GM18502 (cell line): ENCODE results near the gene SLC40A1.

Experiments used
- ATAC-seq: cut with Tn5 transposase; IDR thresholded peaks from one replicate; pipeline ENCODE4 v1.9.1; 2021; ENCODE audit warnings: mild to moderate bottlenecking; ENCODE audit not compliant: unreplicated experiment, poor library complexity

Gene SLC40A1

DNA sequence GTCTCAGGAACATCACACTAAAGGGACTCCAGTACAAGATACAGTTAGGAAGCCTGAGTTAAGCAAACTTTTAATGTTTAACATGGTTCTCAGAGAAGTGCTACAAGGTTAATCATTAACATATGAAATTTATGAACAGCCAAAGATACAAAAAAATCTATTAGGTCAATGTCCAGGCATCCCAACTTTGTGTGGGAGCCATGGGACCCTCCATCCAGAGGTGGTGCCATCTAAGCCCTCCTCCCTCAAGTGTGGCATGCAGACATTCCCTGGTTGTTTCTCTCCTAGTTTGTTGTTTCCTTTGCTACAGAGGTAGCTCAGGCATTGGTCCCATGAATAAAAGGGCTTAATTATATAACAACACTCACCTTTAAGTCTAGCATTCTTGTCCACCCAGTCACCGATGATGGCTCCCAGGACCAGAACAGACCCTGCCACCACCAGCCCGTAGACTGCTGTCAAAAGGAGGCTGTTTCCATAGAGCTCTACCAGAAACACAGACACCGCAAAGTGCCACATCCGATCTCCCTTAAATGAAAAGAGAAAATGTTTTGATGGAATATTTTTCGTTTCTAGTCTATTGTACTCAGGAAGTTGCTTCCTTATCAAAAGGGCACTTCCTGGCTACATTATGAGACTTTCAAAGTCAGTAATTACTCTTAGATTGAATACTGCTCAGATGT, 5.7 kb downstream of the SLC40A1 start:
- no peak for ATAC-seq

GRCh38 chr2:189570570-189571031, 10.0 kb downstream of the SLC40A1 start:
- no peak for ATAC-seq

- peak; percentile 53 for ATAC-seq
Observed at GRCh38 chr2:189569295-189569910, 11.2 kb downstream of the SLC40A1 start.

DNA sequence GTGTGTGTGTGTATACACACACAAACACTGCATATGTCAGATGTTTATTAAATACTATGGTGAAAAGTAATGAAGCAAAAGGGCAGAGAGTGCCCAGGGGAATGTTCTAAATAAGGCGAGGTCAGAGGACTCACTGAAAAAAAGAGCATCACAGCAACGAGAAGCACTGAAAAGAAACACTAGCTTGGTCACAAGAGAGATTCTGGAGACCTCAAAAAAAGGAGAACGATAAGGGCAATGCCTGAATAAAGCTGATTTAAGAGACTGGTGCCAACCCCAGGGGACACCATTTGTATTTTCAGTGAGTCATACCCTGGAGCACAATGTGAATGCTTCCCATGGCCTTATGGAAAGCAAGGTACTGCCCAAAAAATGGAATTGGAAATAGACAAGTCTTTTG, 14.5 kb downstream of the SLC40A1 start:
- ATAC-seq: no peak

GRCh38 chr2:189561371-189562038, 19.1 kb downstream of the SLC40A1 start:
- ATAC-seq: no peak

- ATAC-seq: no peak
Observed at GRCh38 chr2:189560273-189560586, 20.4 kb downstream of the SLC40A1 start.

DNA sequence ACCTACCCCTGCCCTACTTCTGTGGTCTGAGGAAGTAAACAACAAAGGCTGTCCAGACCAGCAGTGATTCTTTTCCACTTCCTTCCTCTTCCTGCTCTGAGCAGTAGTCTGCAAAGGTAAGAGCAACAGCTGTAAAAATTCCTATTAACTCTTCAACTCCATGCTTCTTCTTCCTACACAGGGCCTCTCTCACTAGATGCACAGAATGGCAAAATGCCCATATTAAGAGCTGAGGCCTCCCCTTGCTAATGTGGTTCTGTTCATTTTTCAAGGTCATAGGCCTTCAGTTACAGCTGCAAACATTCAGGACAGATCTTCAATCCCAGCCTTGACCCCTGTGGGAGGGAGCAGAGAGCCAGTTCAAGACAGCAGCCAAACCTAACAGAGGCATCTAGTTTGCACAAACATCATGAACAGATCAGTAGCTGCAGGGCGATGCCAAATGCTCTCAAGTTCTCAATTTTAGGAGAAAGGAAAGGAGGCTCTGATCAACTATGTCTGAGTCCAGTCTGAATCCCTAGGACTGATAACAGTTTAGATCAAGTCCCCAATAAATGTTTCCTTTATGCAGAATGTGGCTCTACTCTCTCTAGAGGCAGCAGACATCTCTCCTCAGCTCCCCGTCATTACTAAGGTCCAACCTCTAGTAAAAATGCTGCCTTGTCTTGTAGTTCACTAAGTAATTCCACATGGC, 20.9 kb downstream of the SLC40A1 start:
- ATAC-seq: no peak

DNA sequence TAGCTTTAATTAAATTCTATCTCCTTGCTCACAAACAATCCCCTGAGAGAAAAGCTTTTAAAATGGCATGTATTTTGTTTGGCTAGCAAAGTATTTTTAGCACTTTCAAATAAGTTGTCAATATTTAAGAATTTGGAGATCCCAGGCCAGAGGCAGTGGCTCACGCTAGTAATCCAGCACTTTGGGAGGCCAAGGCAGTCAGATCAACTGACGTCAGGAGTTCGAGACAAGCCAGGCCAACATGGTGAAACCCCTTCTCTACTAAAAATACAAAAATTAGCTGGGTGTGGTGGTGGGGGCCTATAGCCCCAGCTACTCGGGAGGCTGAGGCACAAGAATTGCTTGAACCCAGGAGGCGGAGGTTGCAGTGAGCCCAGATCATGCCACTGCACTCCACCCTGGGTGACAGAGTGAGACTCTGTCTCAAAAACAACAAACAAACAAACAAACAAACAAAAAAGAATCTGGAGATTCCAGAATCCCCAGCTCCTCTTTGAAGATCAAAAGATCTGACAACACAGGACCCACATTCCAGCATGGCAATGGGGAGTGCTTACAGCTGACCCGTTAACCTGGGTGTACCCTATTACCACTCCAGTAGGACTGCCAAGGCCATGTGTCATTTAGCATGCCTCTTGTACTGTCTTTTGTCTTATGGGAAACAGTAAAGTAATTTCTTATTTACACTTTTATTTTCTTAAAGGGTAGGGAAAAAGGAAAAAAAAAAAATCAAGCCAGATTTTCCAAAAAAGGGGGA, 21.9 kb downstream of the SLC40A1 start:
- no peak for ATAC-seq

DNA sequence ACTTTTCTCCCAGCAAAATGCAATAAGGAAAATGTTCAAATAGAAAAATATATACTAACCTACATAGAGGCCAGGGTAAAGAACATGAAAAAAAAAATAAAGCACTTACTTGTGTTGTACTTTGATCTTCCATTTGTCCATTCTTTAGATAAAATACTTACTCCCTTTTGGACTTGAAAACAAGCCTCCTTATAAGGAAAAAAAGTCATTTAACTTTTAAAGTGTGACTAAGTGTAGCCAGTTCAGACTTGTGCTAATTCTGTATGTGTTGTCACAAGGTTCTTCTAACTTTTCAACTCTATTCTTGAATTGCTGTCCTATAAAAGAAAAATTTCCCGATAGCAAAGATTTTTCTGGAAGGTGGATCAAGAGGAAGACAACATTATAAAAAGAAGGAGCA, 23.2 kb downstream of the SLC40A1 start:
- ATAC-seq: no peak

DNA sequence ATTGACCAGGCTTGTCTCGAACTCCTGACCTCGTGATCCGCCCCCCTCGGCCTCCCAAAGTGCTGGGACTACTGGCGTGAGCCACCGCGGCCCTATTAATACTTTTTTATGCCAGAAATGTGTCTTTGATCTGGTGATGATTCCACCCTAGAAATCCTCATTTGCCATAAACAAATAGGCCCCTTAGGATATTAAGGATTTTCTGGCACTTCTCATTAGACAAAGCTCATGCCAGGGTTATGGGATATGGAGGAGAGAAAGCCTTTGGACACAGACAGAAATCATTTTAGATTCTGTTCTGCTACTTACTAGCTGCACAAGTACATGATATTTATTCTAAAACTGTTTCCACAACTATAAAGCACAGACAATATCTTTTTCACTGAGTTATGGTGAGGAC, 24.1 kb downstream of the SLC40A1 start:
- no peak for ATAC-seq

DNA sequence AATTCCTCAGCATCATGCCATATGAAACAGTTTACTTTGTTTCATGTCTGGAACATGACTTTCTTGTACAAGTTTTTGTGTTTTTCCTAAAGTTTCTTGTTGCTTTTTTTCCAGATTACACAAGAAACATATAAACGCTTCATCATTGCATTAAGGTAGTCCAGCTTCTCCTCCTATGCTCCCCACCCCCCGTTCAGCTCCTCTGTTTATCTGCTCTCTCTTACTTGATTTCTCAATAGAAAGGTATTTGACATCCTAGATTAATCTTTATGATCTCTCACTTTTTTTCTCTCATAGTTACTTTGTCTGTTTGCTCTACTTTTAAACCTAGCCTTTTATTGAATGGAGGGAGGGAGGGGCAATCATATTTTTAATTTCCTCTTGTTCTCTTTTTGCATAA, 25.4 kb downstream of the SLC40A1 start:
- ATAC-seq: no peak

- no peak for ATAC-seq
Observed at GRCh38 chr2:189553504-189554088, 27.0 kb downstream of the SLC40A1 start.

DNA sequence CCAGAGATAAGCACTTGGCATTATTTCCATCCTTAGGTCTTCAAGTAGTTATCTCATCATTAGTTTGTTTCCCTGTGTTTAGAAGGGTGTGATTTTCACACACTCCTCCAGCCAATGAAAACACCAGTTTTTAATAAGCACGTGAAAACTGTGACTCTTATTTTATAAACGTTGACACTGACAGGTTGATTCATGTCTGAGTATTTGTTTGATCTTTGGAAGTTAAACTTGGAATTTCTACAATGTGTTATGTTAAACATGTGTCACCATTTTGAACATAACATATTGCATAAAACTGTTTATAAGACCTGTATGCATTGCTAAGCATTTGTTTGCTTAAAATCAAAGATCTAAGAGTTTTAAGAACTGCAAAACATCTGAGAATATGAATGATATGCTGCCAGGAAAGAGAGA, 27.6 kb downstream of the SLC40A1 start:
- no peak for ATAC-seq

GRCh38 chr2:189552334-189552990, 28.1 kb downstream of the SLC40A1 start:
- no peak for ATAC-seq

DNA sequence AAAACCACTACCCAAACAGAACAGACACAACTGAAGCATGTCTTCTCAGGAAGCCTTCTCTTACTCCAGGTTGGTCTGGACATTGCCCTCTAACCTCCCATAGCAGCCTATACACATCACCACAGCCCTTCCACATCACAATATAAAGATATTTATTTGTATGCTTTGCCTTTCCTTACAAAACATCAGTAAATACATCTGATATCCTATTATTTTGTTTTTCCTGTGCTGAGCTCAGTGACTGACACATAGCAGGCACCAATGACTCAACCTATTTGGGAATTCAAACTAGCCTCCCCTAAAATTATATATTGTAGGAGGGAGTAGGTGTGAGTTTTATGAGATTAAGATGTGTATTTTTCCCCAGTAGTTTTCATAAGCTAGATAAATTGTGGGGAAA, 28.8 kb downstream of the SLC40A1 start:
- no peak for ATAC-seq

DNA sequence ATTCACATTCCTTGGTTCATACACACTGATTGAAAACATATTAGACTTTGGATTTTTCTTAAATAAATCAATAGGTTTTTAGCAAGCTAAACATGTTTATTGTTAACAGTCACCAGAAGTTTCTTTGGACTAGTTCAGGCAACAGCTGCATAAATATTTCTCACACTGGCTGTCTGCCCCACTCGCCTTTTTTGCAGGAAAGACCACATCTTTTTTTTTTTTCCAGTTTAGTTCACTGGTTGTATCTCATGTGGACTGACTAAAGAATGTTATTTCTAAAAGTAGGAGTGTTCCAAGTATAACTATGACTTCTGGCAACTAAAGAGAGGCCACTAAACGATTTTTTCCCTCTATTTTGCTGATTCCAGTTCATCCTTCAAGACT, 31.1 kb downstream of the SLC40A1 start:
- ATAC-seq: no peak

DNA sequence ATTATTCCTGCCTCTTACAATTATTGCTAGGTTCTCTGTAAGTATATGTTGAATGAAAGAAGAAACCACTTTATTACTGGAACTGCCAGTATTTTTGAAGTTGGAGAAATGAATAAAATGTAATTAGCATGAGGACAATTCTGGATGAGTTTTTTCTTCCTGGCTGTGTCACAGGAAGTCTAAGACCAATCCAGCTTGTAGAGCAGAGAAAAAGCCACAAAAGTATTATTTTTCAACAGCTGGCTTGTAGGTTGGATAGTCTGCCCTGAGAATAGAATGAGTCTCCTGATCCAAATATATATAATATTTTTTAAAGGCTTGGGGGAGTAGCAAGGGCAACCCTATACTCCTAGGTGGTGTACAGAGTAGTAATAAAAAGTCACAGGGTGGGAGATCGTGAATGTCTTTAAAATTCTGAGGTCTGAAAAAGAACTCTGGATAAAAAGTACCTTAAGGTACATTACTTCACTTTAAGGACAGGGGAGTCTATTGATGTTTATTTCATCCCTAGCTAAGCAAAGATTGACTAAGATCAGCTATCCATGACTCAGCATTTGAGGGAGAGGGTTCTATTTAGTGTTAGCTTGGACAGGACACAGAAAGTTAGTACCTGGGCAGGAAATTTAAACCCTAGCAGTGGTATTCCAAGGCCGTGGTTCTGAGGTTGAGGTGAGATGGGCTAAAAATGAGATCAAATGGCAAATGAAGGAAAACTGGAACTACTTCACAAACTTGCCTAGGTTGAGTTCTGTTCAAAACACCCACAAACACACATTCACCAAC, 31.7 kb downstream of the SLC40A1 start:
- no peak for ATAC-seq

GRCh38 chr2:189545418-189545817, 35.2 kb downstream of the SLC40A1 start:
- ATAC-seq: no peak
